Epithelial cell of esophagus (primary cell): ENCODE results near the gene NCCRP1.

Source experiments
- DNase-seq: peaks from one replicate; pipeline ENCODE4 v3.0.0; 2010; ENCODE audit warnings: low read depth
- H3K4me3 ChIP-seq: 2 replicates; pipeline ENCODE4 v1.5.1; 2011; ENCODE audit warnings: mild to moderate bottlenecking, low read length, control low read depth
- TF ChIP-seq, protein P1 (sequence below): IDR thresholded peaks from 2 replicates; pipeline ENCODE4 v1.5.1; 2011; ENCODE audit warnings: low read depth, mild to moderate bottlenecking, low read length, control low read depth, inconsistent platforms; ENCODE audit not compliant: insufficient read depth; ENCODE audit errors: missing control alignments

NCCRP1 gene, protein sequence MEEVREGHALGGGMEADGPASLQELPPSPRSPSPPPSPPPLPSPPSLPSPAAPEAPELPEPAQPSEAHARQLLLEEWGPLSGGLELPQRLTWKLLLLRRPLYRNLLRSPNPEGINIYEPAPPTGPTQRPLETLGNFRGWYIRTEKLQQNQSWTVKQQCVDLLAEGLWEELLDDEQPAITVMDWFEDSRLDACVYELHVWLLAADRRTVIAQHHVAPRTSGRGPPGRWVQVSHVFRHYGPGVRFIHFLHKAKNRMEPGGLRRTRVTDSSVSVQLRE

GRCh38 chr19:39196860-39197562 lies at the start of gene NCCRP1:
Gene NCCRP1, plus strand, starts transcription at chr19:39196964. Its CDS starts 19 bp downstream, at chr19:39196983.
- TF ChIP-seq, protein P1, sequence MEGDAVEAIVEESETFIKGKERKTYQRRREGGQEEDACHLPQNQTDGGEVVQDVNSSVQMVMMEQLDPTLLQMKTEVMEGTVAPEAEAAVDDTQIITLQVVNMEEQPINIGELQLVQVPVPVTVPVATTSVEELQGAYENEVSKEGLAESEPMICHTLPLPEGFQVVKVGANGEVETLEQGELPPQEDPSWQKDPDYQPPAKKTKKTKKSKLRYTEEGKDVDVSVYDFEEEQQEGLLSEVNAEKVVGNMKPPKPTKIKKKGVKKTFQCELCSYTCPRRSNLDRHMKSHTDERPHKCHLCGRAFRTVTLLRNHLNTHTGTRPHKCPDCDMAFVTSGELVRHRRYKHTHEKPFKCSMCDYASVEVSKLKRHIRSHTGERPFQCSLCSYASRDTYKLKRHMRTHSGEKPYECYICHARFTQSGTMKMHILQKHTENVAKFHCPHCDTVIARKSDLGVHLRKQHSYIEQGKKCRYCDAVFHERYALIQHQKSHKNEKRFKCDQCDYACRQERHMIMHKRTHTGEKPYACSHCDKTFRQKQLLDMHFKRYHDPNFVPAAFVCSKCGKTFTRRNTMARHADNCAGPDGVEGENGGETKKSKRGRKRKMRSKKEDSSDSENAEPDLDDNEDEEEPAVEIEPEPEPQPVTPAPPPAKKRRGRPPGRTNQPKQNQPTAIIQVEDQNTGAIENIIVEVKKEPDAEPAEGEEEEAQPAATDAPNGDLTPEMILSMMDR, result no peak
- H3K4me3 ChIP-seq, result peak within 1 kb of the TSS; percentile 30
- no peak for DNase-seq

DNA sequence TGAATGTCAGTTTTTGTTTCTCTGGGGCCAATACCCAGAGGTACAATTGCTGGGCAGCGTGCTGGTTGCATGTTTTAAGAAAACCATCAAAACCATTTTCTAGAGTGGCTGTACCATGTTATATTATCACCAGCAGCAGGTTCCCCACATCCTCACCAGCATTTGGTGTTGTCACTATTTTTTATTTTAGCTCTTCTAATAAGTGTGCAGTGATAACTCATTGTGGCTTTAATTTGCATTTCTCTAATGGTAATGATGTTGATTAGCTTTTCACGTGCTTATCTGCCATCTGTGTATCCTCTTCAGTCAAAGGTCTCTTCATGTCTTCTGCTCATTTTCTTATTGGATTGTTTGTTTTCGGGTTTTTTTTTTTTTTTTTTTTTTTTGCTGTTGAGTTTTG lies 49.3 kb upstream of the NCCRP1 start:
- TF ChIP-seq, protein P1, result no peak
- H3K4me3 ChIP-seq, result no peak overlapping the region
- no peak for DNase-seq

GRCh38 chr19:39148939-39149529 lies 47.7 kb upstream of the NCCRP1 start:
- DNase-seq, result no peak
- H3K4me3 ChIP-seq, result no peak overlapping the region
- TF ChIP-seq, protein P1, result no peak

GRCh38 chr19:39150235-39150634 lies 46.5 kb upstream of the NCCRP1 start:
- TF ChIP-seq, protein P1, result no peak

DNA sequence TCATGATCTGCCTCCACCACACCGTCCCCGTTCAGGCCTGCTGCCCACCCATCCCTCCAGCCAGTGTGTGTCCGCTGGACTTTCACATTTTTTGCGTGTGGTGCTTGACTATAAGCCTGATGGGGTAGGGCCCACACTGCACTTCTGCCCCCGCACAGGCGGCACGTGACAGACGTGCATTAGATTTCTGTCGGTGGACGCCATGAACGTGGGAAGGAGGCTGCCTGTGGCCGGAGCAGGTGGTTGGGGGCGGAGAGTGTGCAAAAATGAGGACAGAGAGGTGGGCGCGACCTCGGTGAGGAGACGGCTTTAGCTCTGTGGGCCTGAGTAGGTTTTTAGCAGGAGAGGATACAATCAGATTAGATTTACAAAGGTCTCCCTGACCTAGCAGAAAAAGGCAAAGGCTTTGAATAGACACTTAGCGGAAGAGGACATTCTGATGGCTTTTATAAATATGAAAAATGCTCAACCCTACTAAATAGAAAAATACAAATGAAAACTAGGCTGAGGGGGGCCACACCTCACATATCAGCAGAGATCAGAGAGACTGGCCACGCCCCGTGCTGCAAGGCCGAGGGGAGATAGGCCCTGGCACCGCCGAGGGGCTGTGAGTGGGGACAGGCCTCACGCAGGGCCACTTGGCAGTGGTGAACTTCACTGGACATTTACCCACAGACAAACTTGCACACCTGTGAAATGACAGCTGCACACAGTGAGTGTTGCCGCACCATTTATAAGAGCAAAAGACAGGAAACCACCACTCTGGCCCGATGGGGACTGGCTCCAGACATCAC lies 45.8 kb upstream of the NCCRP1 start:
- DNase-seq, result no peak

More at GRCh38 chr19:39150235-39150634, 46.5 kb upstream of the NCCRP1 start:
- no peak for DNase-seq
- H3K4me3 ChIP-seq, result no peak overlapping the region

DNA sequence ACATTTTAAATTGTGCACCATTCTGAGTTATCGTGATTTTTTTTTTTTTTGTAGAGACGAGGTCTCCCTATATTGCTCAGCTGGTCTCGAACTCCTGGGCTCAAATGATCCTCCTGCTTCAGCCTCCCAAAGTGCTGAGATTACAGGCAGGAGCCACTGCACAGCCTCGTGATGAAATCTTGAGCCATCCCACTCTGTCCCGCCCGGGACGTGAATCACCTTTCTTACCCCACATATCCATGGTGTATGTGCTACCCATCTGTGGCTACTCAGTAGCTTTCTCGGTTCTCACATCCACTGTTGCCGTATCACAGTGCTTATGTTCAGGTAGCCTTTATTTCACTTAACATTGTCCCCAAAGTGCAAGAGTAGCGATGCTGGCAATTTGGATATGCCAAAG lies 44.7 kb upstream of the NCCRP1 start:
- DNase-seq, result peak; percentile 72
- TF ChIP-seq, protein P1, result no peak
- no peak overlapping the region for H3K4me3 ChIP-seq

More for the DNA sequence above, 45.8 kb upstream of the NCCRP1 start:
- no peak overlapping the region for H3K4me3 ChIP-seq
- TF ChIP-seq, protein P1, result no peak
